SU-DHL-6 (cell line): Measurements from ENCODE around the gene NLGN1.

ENCODE experiments used
- H2AFZ ChIP-seq: fragments of 200-600 bp; sonication (generic); 2 replicates; pipeline ENCODE4 v1.6.1; 2014; ENCODE audit warnings: low read depth, mild to moderate bottlenecking, moderate library complexity, mixed read lengths, antibody characterized with exemption, low read length; ENCODE audit not compliant: severe bottlenecking
- H3F3A ChIP-seq: fragments of 200-600 bp; shearing (Covaris generic); 2 replicates; pipeline ENCODE4 v1.6.0; 2016; ENCODE audit warnings: antibody characterized with exemption, mild to moderate bottlenecking; ENCODE audit not compliant: insufficient read depth
- H3K27ac ChIP-seq: fragments of 200-600 bp; sonication (generic); 2 replicates; pipeline ENCODE4 v1.5.1; 2016; ENCODE audit warnings: low read depth, mild to moderate bottlenecking, low read length, moderate library complexity, mixed read lengths
- H3K27me3 ChIP-seq: fragments of 200-600 bp; sonication (generic), shearing (Covaris generic); 2 replicates; pipeline ENCODE4 v1.6.0; 2014; ENCODE audit warnings: mild to moderate bottlenecking, low read length
- H3K36me3 ChIP-seq: fragments of 200-600 bp; sonication (generic); 2 replicates; pipeline ENCODE4 v1.6.1; 2014; ENCODE audit warnings: mild to moderate bottlenecking, low read length, mixed read lengths
- H3K4me2 ChIP-seq: fragments of 300-600, 200-600 bp; shearing (Covaris generic), sonication (generic); 2 replicates; pipeline ENCODE4 v1.6.0; 2014; ENCODE audit warnings: low read length, low read depth, mild to moderate bottlenecking; ENCODE audit not compliant: poor library complexity, severe bottlenecking
- H3K4me3 ChIP-seq: fragments of 200-600 bp; sonication (generic); 2 replicates; pipeline ENCODE4 v1.5.1; 2014; ENCODE audit warnings: antibody characterized with exemption, low read length, mild to moderate bottlenecking, mixed read lengths; ENCODE audit not compliant: insufficient read depth, poor library complexity, severe bottlenecking
- H3K79me2 ChIP-seq: fragments of 200-600 bp; sonication (generic); 2 replicates; pipeline ENCODE4 v1.6.1; 2014; ENCODE audit warnings: mild to moderate bottlenecking, low read length, moderate library complexity; ENCODE audit not compliant: insufficient read depth
- H3K9ac ChIP-seq: fragments of 200-600 bp; sonication (generic); 2 replicates; pipeline ENCODE4 v1.7.0; 2014; ENCODE audit warnings: mild to moderate bottlenecking, low read length
- H3K9me2 ChIP-seq: fragments of 200-600 bp; sonication (generic); replicated peaks from 2 replicates; pipeline ENCODE4 v1.6.1; 2014; ENCODE audit warnings: low read length; ENCODE audit not compliant: insufficient read depth
- H3K9me3 ChIP-seq: fragments of 200-600 bp; sonication (generic); 2 replicates; pipeline ENCODE4 v1.6.1; 2014; ENCODE audit warnings: low read length, mixed read lengths; ENCODE audit not compliant: insufficient read depth
- H4K20me1 ChIP-seq: fragments of 200-600 bp; sonication (generic); 2 replicates; pipeline ENCODE4 v1.6.1; 2014; ENCODE audit warnings: low read depth, mild to moderate bottlenecking, antibody characterized with exemption, low read length, moderate library complexity, mixed read lengths
- CTCF ChIP-seq: fragments of 200-600 bp; sonication (generic); IDR thresholded peaks from one replicate; pipeline ENCODE4 v1.5.1; 2017; ENCODE audit warnings: antibody characterized with exemption, mild to moderate bottlenecking, low read length, moderate library complexity; ENCODE audit not compliant: insufficient read depth, poor library complexity, severe bottlenecking
- EZH2phosphoT487 ChIP-seq: fragments of 200-600 bp; sonication (generic), shearing (Covaris generic); conservative IDR thresholded peaks from 2 replicates; pipeline ENCODE4 v1.6.1; 2018; ENCODE audit warnings: mild to moderate bottlenecking, antibody characterized with exemption, low read length, moderate library complexity, mixed read lengths

NLGN1 gene

GRCh38 chr3:174049472-174049871, 651.9 kb downstream of the NLGN1 start:
- H3F3A ChIP-seq, result no peaks in the 10 kb centered on the region
- no peak overlapping the region for H3K4me2 ChIP-seq
- no peak overlapping the region for H2AFZ ChIP-seq
- no peaks in the 10 kb centered on the region for H3K36me3 ChIP-seq
- no peak overlapping the region for H3K9ac ChIP-seq
- no peaks in the 10 kb centered on the region for H3K79me2 ChIP-seq
- H3K4me3 ChIP-seq, result no peak overlapping the region
- no peaks in the 10 kb centered on the region for H4K20me1 ChIP-seq
- no peak for TF ChIP-seq EZH2phosphoT487
- no peak for TF ChIP-seq CTCF
- H3K9me3 ChIP-seq, result no peaks in the 10 kb centered on the region
- H3K9me2 ChIP-seq, result no peaks in the 10 kb centered on the region
- H3K27me3 ChIP-seq, result no peaks in the 10 kb centered on the region
- no peak overlapping the region for H3K27ac ChIP-seq

GRCh38 chr3:174051191-174051590, 653.6 kb downstream of the NLGN1 start:
- H3F3A ChIP-seq, result no peaks in the 10 kb centered on the region
- no peaks in the 10 kb centered on the region for H3K9me2 ChIP-seq
- no peak overlapping the region for H3K9ac ChIP-seq
- no peak overlapping the region for H2AFZ ChIP-seq
- no peaks in the 10 kb centered on the region for H3K27me3 ChIP-seq
- H3K79me2 ChIP-seq, result no peaks in the 10 kb centered on the region
- H3K27ac ChIP-seq, result no peak overlapping the region
- H3K4me2 ChIP-seq, result no peak overlapping the region
- TF ChIP-seq CTCF, result no peak
- TF ChIP-seq EZH2phosphoT487, result no peak
- H3K36me3 ChIP-seq, result no peaks in the 10 kb centered on the region
- H4K20me1 ChIP-seq, result no peaks in the 10 kb centered on the region
- no peak overlapping the region for H3K4me3 ChIP-seq
- H3K9me3 ChIP-seq, result no peaks in the 10 kb centered on the region

GRCh38 chr3:174058804-174059203, 661.3 kb downstream of the NLGN1 start:
- H3K79me2 ChIP-seq, result no peaks in the 10 kb centered on the region
- H3K9me3 ChIP-seq, result no peaks in the 10 kb centered on the region
- TF ChIP-seq CTCF (no peak), EZH2phosphoT487 (no peak)
- no peak overlapping the region for H3K9ac ChIP-seq
- no peak overlapping the region for H3K4me3 ChIP-seq
- no peaks in the 10 kb centered on the region for H3K9me2 ChIP-seq
- no peak overlapping the region for H3K27ac ChIP-seq
- no peaks in the 10 kb centered on the region for H3K27me3 ChIP-seq
- H3K4me2 ChIP-seq, result no peak overlapping the region
- no peaks in the 10 kb centered on the region for H4K20me1 ChIP-seq
- no peaks in the 10 kb centered on the region for H3K36me3 ChIP-seq
- H3F3A ChIP-seq, result no peaks in the 10 kb centered on the region
- no peak overlapping the region for H2AFZ ChIP-seq

GRCh38 chr3:174060431-174060830, 662.9 kb downstream of the NLGN1 start:
- Histone ChIP-seq H3K27me3 (no peaks in the 10 kb centered on the region), H3K9me2 (no peaks in the 10 kb centered on the region), H3K9me3 (no peaks in the 10 kb centered on the region), H3K36me3 (no peaks in the 10 kb centered on the region), H3K27ac (no peak overlapping the region), H4K20me1 (no peaks in the 10 kb centered on the region), H3F3A (no peaks in the 10 kb centered on the region), H3K4me2 (no peak overlapping the region), H3K4me3 (no peak overlapping the region), H3K9ac (no peak overlapping the region), H3K79me2 (no peaks in the 10 kb centered on the region), H2AFZ (no peak overlapping the region)
- TF ChIP-seq CTCF, result no peak
- TF ChIP-seq EZH2phosphoT487, result no peak
